MV-4-11 (cell line): ENCODE data around the gene EGFR.

Experiments used
- DNase-seq: peaks from one replicate; lab custom pipeline; 2025; lab: John Stamatoyannopoulos, UW

EGFR gene

GRCh38 chr7:55127622-55128081, 108.8 kb downstream of the EGFR start:
- no peak for DNase-seq

- no peak for DNase-seq
Observed at GRCh38 chr7:55128693-55129394, 110.0 kb downstream of the EGFR start.

- no peak for DNase-seq
Observed at GRCh38 chr7:55129541-55130394, 111.0 kb downstream of the EGFR start.

GRCh38 chr7:55130395-55131141, 111.8 kb downstream of the EGFR start:
- DNase-seq = peak; percentile 40

GRCh38 chr7:55131142-55131929, 112.5 kb downstream of the EGFR start:
- no peak for DNase-seq

- DNase-seq = no peak
Observed at GRCh38 chr7:55132550-55132889, 113.7 kb downstream of the EGFR start.

GRCh38 chr7:55132890-55133551, 114.2 kb downstream of the EGFR start:
- DNase-seq = peak; percentile 5

- no peak for DNase-seq
Observed at GRCh38 chr7:55133630-55134358, 115.0 kb downstream of the EGFR start.

- DNase-seq = no peak
Observed at GRCh38 chr7:55134359-55134725, 115.5 kb downstream of the EGFR start.

GRCh38 chr7:55134786-55135185, 116.0 kb downstream of the EGFR start:
- DNase-seq = no peak

- DNase-seq = no peak
Observed at GRCh38 chr7:55135462-55135861, 116.6 kb downstream of the EGFR start.

- no peak for DNase-seq
Observed at GRCh38 chr7:55138663-55139062, 119.8 kb downstream of the EGFR start.

GRCh38 chr7:55140221-55140940, 121.6 kb downstream of the EGFR start:
- peak; percentile 67 for DNase-seq

GRCh38 chr7:55140941-55141278, 122.1 kb downstream of the EGFR start:
- no peak for DNase-seq

- no peak for DNase-seq
Observed at GRCh38 chr7:55142919-55143600, 124.2 kb downstream of the EGFR start.

- DNase-seq = no peak
Observed at GRCh38 chr7:55144333-55145317, 125.8 kb downstream of the EGFR start.

GRCh38 chr7:55145606-55146005, 126.8 kb downstream of the EGFR start:
- DNase-seq = no peak

- DNase-seq = no peak
Observed at GRCh38 chr7:55147101-55147500, 128.3 kb downstream of the EGFR start.
